ENCODE data around the gene SLC25A43.

DNA sequence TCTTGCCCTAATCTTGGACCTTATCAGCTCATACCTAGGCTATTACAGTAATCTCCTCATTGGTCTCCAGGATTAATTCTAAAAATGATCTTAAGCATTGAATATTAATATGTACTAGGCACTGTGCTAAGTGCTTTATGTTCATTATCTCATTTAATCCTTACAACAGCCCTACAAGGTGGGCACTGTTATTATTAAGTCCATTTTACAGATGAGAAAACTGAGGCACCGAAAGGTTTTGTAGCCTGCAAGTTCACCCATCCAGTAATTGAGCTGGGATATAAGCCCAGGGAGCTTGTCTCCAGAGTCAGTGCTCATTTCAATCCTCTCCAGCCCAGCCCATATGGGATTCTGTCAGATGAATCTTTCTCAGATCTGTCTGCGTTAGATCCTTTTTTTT lies 20.8 kb downstream of the SLC25A43 start:
- TF ChIP-seq, protein P1, sequence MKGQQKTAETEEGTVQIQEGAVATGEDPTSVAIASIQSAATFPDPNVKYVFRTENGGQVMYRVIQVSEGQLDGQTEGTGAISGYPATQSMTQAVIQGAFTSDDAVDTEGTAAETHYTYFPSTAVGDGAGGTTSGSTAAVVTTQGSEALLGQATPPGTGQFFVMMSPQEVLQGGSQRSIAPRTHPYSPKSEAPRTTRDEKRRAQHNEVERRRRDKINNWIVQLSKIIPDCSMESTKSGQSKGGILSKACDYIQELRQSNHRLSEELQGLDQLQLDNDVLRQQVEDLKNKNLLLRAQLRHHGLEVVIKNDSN (IDR thresholded peaks at IDR 0.05), result no peak
- TF ChIP-seq ZBTB7A (IDR thresholded peaks at IDR 0.05; ENCODE audit: low read depth) (no peak), YY1 (IDR thresholded peaks at IDR 0.05; ENCODE audit: low read depth) (no peak), RAD21 (IDR thresholded peaks at IDR 0.05; ENCODE audit: low read depth) (no peak), EP300 (IDR thresholded peaks at IDR 0.05; ENCODE audit: borderline replicate concordance) (no peak), CEBPB (IDR thresholded peaks at IDR 0.05) (no peak), CREB1 (IDR thresholded peaks at IDR 0.05; ENCODE audit: low read depth) (no peak), EGR1 (IDR thresholded peaks at IDR 0.05) (no peak), TAF1 (IDR thresholded peaks at IDR 0.05; ENCODE audit: low read depth) (no peak)
- TF ChIP-seq, protein P2, sequence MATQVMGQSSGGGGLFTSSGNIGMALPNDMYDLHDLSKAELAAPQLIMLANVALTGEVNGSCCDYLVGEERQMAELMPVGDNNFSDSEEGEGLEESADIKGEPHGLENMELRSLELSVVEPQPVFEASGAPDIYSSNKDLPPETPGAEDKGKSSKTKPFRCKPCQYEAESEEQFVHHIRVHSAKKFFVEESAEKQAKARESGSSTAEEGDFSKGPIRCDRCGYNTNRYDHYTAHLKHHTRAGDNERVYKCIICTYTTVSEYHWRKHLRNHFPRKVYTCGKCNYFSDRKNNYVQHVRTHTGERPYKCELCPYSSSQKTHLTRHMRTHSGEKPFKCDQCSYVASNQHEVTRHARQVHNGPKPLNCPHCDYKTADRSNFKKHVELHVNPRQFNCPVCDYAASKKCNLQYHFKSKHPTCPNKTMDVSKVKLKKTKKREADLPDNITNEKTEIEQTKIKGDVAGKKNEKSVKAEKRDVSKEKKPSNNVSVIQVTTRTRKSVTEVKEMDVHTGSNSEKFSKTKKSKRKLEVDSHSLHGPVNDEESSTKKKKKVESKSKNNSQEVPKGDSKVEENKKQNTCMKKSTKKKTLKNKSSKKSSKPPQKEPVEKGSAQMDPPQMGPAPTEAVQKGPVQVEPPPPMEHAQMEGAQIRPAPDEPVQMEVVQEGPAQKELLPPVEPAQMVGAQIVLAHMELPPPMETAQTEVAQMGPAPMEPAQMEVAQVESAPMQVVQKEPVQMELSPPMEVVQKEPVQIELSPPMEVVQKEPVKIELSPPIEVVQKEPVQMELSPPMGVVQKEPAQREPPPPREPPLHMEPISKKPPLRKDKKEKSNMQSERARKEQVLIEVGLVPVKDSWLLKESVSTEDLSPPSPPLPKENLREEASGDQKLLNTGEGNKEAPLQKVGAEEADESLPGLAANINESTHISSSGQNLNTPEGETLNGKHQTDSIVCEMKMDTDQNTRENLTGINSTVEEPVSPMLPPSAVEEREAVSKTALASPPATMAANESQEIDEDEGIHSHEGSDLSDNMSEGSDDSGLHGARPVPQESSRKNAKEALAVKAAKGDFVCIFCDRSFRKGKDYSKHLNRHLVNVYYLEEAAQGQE (IDR thresholded peaks at IDR 0.05; ENCODE audit: low read depth), result no peak
- TF ChIP-seq, protein P3, sequence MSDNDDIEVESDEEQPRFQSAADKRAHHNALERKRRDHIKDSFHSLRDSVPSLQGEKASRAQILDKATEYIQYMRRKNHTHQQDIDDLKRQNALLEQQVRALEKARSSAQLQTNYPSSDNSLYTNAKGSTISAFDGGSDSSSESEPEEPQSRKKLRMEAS (IDR thresholded peaks at IDR 0.05), result no peak

All from Ishikawa (cell line).